ENCODE results near the gene SLC46A2.

Gene SLC46A2

GRCh38 chr9:112917047-112917986, 26.6 kb upstream of the SLC46A2 start:
- TF ChIP-seq ZFX (IDR thresholded peaks at IDR 0.05; ENCODE audit: borderline replicate concordance) (no peak), CTCF (IDR thresholded peaks at IDR 0.05) (no peak)

GRCh38 chr9:112914524-112914923, 23.8 kb upstream of the SLC46A2 start:
- TF ChIP-seq ZFX (IDR thresholded peaks at IDR 0.05; ENCODE audit: borderline replicate concordance) (no peak), CTCF (IDR thresholded peaks at IDR 0.05) (no peak)
- no peak overlapping the region for H3K27ac ChIP-seq

More at GRCh38 chr9:112917047-112917986, 26.6 kb upstream of the SLC46A2 start:
- no peak overlapping the region for H3K27ac ChIP-seq

GRCh38 chr9:112913326-112913725, 22.6 kb upstream of the SLC46A2 start:
- TF ChIP-seq CTCF (IDR thresholded peaks at IDR 0.05) (no peak), ZFX (IDR thresholded peaks at IDR 0.05; ENCODE audit: borderline replicate concordance) (no peak)
- H3K27ac ChIP-seq: no peak overlapping the region

GRCh38 chr9:112912636-112913035, 22.0 kb upstream of the SLC46A2 start:
- TF ChIP-seq ZFX (IDR thresholded peaks at IDR 0.05; ENCODE audit: borderline replicate concordance): no peak
- no peak for TF ChIP-seq CTCF (IDR thresholded peaks at IDR 0.05)
- no peak overlapping the region for H3K27ac ChIP-seq

- no peak overlapping the region for H3K27ac ChIP-seq
- TF ChIP-seq ZFX (IDR thresholded peaks at IDR 0.05; ENCODE audit: borderline replicate concordance): no peak
- TF ChIP-seq CTCF (IDR thresholded peaks at IDR 0.05): no peak
Measured at GRCh38 chr9:112911736-112912135, 21.1 kb upstream of the SLC46A2 start.

GRCh38 chr9:112905084-112905483, 14.4 kb upstream of the SLC46A2 start:
- TF ChIP-seq ZFX (IDR thresholded peaks at IDR 0.05; ENCODE audit: borderline replicate concordance): no peak
- no peak for TF ChIP-seq CTCF (IDR thresholded peaks at IDR 0.05)
- H3K27ac ChIP-seq: no peak overlapping the region

GRCh38 chr9:112900901-112901300, 10.2 kb upstream of the SLC46A2 start:
- H3K27ac ChIP-seq: no peak overlapping the region
- TF ChIP-seq ZFX (IDR thresholded peaks at IDR 0.05; ENCODE audit: borderline replicate concordance) (no peak), CTCF (IDR thresholded peaks at IDR 0.05) (no peak)

Data from 22Rv1 (cell line).